GM19043 (cell line): ENCODE data around the gene HS6ST3.

Experiments
- ATAC-seq: cut with Tn5 transposase; IDR thresholded peaks from one replicate; pipeline ENCODE4 v1.9.1; 2021; ENCODE audit warnings: low read depth; ENCODE audit not compliant: unreplicated experiment

The HS6ST3 gene

DNA sequence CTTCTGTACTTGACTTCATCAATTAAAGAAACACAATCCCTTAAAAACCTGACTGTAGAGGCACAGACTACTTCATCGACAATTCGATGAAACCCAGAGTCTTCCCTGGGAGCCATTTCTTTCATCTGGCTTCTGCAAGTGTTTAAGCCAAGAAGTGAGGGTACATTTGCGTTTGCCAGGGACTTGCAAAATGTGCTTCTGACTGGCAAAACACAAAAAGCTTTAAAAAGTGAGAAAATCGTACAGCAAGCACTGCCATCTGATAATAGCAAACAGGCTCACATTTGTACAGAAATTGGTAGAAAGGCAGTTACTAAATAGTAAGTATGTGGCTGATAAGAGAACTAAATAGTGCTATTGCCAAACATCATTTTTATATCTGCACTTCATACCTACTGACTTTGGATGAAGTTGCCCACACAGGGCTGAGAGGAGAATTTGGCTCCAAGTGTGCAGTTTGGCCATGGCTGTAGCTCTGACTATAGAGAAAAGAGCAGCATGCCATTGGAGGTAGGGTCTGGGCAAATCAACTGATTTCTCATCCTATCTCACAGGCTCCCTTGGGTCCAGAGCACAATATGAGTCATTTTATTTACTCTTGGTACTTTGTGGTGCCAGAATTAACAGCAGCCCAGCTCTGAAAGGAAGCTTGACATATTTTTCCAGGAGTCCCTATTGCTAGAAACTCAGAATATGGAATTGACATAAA, 546.2 kb downstream of the HS6ST3 start:
- no peak for ATAC-seq

DNA sequence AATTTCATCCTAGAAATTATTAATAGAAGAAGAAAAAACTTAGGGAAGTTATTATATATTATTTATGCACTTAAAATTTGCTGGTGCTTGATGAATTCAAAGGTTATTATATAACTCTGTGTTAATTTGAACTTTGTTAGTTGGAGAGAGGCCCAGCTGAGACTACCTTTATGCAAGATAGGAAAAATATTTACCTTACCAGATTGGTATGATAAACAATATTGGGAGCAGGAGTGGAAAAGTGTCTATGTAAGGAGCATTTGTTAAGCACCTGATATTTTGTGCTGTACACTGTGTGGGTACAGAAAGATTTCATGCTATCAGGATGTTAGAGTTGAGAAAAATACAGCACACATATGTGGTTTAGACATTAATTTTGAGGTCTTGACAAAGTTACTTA, 547.1 kb downstream of the HS6ST3 start:
- ATAC-seq, result no peak

DNA sequence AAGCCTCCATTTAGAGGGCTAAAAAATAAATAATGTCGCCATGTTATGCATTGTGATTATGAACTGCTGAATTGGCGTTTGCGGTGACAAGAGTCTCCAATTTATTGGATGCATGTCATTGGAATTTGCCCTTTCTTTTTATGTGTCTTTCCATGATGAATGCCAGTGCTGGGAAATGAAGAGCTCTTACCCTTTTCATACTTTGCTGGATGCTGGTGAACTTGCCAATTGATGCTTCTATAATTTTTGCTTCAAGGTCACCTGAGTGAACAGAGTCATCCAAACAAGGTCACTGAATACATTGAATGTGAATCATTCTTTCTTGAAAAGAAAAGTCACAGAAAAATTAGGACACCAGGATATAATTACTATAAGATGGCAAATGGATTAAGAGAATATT, 556.2 kb downstream of the HS6ST3 start:
- ATAC-seq, result no peak

DNA sequence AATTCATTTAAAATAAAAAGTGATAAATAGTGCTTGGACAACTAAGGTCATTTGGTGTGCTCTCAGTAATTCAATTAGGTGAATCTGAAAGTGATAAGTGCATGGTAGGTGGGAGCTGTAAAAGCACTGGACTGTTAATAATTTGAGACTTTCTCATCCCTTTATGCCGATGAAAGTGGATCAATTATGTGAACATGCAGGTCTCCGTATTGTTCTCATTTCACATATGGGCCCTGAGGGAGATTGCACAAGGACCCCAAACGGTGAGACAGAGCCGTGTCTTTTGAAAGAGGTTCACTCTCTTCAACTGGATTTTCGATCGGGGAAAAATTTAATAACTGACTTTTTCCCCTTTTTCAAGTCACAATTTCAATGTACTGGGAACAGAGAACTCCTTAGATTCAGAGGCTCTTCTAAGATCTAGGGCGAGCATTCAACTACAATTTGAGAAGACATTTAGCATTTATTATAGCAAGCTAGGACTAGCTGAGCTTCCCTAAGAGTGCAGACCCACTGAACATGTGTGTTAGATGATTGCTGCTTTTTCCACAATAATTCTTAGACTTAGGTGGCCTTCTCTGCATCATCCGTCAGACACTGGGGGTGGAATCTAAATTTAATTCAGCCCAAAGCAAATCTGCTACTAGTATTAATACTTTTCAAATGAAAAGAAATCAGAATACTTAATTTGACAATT, 556.8 kb downstream of the HS6ST3 start:
- ATAC-seq, result no peak

DNA sequence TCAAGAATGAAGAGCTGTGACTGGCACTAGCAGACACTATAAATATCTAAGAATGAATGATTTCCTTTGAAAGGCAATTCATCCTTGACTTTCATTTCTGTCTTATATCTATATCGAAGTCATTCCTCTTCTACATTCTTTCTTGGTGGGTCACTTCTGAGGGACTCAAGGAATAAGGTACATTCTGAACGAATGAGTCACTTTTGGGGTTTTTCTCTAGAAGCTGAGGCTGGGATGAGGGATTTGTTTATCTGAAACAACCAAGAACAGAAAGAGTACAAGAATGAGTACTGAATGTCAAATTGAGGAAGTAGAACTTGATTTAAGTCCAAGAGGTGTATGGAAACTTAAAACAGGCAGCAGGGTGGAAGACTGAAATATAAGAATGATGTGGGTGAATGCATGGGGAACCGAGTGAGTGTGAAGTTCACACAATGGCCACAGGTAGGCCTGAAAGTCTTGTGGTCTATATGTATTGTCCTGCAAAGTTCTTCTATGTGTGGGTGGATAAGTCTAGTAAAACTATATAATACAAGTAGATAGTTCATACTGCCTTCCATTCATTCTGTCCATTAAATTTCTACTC, 560.5 kb downstream of the HS6ST3 start:
- peak; percentile 73 for ATAC-seq

DNA sequence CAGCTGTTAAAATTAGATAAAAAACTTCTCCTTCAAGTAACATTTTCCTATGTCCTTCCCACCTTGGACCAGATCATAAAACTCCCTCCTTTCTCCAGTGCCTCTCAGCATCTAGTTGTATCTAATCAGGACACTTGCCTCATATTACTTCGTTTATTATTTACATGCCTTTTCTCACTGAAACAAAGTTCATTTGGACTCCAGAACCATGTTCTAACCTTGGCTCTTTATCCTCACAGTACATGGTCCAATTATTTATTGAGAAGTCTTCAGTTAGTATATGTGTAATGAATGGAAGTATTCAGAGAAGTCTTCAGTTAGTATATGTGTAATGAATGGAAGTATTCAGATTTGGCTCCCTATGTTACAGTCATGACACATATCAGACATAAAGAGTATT, 561.7 kb downstream of the HS6ST3 start:
- no peak for ATAC-seq

DNA sequence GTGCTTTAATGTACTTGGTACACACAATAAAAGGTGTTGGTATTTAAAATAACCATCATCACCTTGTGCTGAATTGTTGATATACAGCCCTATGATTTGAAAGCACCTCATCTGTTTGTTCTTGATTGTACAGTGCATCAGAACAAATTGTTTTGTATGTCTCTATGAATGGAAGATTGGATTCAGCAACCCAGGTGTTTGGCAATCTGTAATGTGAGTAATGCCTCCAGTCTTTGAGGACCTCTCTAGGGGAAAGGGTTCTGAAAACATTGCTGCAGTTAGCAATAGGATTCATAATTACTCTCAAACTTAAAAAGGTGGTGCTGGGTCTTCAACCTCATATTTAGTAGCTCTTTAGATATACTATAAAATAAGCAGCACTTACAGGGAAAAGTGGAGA, 562.6 kb downstream of the HS6ST3 start:
- no peak for ATAC-seq

DNA sequence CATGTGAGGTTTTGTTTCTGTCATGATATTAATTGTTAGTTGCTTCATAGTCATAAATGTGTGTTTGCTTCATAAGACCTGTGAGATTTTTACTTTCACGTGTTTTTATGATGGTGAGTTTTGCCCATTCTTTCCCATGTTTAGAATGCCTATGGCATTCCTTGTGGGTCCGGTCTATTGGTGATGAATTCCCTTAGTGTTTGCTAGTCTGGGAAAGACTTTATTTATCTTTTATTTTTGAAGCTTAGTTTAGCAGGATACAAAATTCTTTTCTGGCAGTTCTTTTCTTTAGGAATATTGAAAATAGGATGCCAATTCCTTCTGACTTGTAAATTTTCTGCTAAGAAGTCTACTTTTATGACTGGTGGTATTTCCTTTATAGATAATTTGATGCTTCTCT, 571.7 kb downstream of the HS6ST3 start:
- no peak for ATAC-seq

DNA sequence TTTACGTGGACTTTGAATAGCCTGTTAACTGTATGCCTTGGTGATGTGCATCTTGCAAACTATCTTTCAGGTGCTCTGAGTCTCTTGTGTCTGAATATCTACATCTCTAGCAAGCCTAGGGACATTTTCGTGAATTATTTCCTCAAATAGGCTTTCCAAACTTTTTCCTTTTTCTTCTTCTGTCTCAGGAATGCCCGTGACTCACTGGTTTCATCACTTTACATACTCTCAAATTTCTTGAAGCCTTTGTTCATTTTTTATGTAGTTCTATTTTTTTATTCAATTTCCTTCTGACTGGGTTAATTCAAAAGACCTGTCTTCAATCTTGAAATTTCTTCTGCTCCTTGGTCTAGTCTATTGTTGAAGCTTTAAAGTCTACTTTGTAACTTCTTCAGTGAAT, 572.1 kb downstream of the HS6ST3 start:
- ATAC-seq, result no peak

DNA sequence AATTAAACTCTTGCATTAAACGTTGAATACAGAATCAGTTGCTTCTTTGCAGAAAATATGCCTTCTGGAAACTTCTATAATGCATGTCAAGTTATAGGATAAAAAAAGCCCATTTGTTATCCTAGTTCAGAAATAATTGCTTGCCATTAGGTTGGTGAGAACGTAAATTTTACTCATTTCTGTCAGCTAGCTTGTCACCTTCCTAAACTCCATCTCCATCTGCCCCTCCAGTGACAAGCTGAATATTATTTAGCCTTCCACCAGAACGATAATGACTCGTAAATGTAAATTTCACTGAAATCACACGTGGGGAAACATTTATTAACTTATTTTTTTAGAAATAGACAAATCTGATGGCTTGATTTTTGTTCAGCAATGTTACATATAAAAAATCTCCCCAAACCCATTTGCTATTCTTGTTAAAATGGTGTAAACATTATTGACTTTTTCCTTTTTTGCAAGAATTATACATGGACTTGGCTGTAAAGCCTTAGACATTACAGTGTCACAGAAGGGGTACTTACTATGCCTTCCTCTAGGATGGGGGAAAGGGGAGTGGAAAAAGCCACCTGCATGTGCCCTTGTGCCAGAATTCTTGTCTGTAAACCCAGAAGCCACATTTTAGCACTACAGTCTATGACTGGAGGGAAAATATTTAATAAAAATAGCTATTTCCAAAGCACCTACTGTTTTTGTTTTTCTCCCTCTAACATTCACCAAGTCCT, 577.5 kb downstream of the HS6ST3 start:
- ATAC-seq, result no peak

DNA sequence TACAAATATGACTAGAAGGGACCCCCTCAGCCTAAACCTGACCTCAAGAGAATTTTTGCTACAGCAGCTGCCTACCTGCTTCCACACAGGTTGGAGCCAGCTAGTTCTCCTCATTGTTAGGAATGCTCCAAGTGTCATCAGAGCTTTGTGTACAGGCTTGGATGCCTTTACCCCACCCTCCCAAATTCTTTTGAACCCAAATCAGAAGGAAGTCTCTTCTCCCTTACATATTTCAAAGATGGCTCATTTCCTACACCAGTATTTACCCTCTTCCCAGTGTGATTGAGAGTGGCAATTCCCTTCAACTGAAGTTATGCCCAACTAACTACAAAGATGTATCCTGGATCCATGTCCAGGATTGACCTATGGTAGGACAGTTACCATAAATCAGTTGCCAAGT, 581.2 kb downstream of the HS6ST3 start:
- ATAC-seq, result no peak

DNA sequence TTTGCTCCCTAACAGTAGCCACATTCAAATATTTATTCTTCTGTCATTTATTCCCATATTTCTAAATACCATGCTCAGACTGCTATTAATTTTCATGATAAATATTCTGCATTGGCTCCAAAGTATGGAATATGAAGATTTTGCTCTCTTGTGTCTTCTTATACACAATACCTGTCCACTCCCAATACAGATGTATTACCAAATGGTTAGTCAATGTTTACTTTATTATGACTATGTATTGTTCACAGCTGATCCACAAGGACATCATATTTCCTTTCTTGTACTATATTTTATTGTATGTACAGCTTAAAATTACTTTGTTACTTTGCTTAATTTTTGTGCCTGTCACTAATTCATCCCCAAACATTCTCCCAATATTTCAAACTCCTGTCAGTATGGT, 582.1 kb downstream of the HS6ST3 start:
- no peak for ATAC-seq

DNA sequence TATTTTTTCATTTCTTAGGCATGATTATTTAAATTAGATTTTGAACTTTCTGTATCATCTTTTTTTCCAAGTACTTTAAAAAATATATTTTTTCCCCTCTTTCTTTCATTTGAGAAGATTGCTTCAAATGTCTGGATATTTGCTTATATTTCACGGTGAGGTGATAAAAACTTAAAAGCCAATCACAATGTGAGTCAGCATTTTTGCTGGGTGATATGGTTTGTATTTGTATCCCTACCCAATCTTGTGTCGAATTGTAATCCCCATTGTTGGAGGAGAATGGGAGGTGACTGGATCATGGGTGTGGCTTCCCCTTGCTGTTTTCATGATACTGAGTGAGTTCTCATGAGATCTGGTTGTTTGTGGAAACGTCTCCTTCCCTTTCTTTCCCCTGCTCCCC, 583.9 kb downstream of the HS6ST3 start:
- no peak for ATAC-seq

DNA sequence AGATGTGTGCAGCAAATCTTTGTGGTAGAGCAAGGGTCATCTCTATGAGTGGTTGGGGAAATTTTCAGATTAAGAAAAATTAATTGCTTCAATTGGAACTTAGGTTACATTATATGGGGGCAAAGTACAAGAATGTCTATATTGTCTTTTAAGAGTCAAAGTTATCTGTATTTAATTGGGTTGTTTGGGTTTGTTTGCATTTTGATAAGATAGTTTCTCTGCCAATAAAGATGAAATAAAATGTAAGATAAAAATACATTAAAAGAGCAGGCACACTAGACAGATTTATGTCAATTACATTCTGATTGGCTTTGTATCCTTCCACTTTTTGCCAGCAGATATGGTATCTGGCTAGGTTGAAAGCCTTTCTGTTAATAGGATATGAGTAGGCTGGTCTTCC, 587.1 kb downstream of the HS6ST3 start:
- no peak for ATAC-seq

DNA sequence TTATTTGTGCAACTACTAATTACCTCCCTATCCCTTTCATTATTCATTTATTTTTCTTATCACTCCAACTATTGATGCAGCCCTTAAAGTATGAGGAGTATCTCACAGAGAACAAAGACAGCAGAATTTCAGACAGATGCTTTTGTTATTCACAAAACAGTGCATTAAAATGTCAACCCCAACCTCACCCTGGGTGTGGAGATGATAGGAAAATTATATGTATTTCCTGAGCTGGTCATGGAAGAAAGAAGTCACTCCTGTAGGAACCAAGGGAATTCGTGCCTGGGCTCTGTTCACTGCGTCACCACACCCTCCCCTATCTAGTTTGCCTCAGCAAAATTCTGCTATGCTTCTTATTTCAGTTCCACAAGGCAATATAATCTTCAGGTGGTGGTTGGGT, 588.9 kb downstream of the HS6ST3 start:
- ATAC-seq, result no peak

DNA sequence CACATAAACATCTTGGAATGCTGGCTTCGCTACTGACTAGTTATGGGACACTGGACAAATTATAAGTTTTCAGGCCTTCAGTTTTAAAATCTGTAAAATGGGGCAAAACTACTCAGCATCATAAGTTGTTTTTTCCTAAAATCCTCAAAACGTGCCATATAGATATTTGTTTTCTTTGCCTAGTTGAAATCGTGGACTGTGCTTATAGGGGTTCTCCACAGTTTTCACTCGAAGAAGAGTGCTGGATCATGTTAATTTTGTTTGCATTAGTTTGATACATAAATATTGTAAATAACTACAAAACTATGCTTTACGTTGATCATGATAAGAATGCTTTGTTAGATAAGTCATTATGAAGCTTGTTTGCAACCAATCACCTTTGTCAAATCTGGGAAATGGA, 591.0 kb downstream of the HS6ST3 start:
- ATAC-seq, result no peak

DNA sequence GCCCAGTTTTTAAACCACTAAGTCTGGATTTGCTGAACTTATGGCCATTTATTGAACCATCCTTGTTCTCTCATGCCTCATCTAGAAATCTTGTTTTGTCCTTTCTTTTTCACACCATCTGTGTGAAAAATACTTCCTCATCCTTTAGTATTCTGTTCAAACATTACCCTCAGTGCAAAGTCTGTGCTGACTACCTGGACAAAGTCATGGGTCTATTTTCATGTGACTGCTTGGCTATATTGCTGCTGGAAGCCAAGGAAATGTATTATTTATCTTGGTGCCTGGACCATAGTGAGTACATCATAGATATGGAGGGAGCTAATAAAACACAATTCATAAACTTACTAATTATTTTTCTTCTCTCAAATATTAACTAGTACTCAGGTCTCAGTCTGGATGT, 591.9 kb downstream of the HS6ST3 start:
- no peak for ATAC-seq

DNA sequence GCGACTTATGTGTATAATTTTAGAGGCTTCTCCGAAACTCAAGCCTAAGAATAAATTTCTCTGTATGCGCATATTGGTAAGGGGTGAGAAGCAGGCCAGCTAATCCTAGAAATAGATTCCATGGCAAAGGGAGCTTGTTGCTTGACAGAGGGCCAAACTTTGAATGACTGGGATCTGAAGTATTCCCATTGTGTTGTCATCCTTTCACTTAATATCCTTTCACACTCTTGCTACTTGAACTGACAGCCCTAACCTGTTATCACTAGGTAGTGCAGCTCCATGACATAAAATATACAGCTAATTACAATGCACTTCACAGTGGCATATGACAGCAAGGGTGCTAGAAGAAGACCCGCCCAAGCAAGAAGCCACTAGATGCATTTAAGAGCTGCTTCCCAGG, 594.6 kb downstream of the HS6ST3 start:
- no peak for ATAC-seq

DNA sequence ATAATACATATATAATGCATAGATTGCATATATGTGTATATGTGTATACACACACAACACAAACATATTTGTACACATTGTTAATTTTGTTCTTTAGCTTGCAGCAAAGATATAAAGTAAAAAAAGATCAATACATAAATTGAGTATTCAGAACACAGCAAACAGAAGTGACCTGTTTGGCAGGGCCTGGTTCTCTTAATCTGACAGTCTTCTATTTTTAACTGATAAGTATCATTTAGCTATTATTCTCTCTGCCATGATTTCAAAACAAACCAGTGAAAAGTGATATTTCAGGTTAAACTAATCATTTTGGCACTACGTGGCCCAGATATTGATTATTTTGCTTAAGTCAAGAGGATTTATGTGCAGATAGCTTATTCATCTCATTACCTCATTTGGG, 595.0 kb downstream of the HS6ST3 start:
- no peak for ATAC-seq

DNA sequence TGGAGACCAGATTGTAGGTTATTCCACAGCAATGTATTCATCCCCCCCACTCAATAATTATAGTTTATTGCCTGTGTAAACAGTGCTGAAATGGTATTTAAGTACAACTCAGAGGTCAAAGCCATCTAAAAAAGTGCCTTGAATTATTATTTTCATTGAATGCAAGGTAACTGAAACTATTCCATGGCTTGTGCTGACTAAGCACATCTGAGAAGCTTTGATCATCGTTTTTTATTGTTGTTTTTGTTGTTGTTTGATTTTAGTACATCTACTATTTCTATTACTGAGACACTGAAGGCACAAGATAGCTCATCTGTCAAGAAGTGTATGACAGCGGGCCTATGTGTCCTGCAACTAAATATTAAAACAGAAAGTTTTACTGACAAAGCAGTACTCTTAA, 596.4 kb downstream of the HS6ST3 start:
- ATAC-seq, result no peak

DNA sequence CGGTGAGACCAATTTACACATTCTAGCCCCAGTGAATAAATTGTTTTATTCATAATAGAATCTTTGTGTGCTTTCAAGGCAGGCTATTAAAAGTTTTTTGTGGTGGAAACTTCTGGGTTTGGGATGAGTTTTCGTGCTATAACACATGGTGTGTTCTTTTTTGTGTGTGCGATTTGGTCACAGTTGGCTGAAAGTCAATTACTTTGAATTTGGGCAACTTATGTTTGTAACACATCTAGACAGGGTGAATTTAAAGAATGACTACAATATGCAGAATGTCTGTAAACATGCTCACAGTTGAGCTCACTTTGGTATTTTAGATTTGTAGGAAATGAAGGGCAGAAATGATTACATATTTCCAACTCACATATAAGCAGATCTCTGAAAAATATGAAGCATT, 597.3 kb downstream of the HS6ST3 start:
- no peak for ATAC-seq

DNA sequence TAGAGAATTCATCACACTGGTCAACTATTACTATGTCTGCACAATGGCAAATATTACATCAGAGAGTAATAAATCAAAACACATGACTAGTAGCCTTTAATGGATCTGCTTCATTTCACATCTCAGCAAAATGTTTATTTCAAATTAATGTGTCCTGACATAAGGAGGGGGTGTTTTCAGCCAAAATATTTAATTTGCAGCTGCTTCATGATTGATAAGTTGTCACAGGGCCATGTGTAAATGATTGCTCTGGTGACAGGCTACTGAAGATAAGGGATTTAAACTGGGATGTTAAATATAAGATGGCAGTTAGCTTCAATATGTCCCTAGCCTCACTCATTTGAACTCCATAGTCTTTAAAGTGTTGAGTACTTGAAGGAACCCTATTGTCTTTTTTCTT, 601.1 kb downstream of the HS6ST3 start:
- no peak for ATAC-seq
